ENCODE results near the gene PRAF2.

GRCh38 chrX:49040376-49040955, 33.3 kb downstream of the PRAF2 start:
- TF ChIP-seq CTCF (IDR thresholded peaks at IDR 0.05 in 4 of 5, conservative IDR thresholded peaks at IDR 0.05 in 1 of 5) (no peak), POLR2A (IDR thresholded peaks at IDR 0.05) (no peak)

All from gastrocnemius medialis (tissue), 4 donors.